DMS53 treated with DMSO at 0.1 percent for 48 hours (cell line): ENCODE measurements around the gene TPX2.
"Not testable (repeated sequence)": the region's sequence is repeated elsewhere in the genome, so short reads cannot be mapped to it uniquely, and the experiment has no call there.

Source experiments
- DNase-seq: peaks from one replicate; lab custom pipeline; 2025; ENCODE audit not compliant: unreplicated experiment; lab: John Stamatoyannopoulos, UW

TPX2 gene

GRCh38 chr20:31718952-31719643 lies 20.0 kb upstream of the TPX2 start:
- no peak for DNase-seq

GRCh38 chr20:31719644-31720485 lies 19.2 kb upstream of the TPX2 start:
- DNase-seq, result peak; percentile 25

DNA sequence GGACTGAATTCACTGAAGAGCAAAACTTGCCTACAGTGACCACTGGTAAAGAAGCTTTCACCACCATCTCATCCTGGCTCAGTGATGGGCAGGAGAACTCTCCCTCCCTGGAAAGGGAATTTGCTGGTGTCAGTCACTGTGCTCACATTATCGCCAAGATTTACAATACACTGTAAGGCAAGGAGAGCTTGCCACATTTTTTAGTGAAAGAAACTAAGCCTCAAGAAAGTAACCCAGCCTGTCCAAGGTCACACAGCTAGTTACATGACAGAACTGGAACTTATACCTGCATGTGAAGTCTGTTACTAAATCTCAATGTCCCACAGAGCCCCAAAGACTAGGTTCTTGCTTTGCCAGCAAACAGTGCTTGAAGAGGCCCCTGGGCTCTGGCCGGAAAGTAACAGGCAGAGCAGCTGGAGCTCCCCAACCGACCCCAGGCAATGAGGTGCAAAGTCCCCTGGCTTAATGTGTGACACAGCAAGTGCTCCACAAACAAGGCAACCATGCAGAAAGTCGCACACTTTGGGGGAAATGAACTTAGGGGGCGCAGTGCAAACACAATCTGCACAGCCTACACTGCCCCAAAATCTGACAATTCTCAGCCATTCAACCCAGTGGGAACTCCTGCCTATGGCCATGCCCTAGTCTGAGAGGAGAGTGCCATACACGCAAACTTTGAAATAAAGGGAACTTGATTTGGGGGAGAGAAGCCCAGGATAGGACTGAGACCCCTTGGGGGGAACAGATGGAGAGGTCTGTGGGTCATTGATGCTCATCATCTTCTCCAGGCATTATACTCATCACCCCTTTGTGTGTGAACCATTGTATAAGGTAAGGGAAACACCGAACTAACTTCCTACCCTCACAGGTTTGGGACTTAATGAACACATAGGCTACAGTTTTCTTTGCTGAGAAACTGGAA lies 18.3 kb upstream of the TPX2 start:
- DNase-seq, result no peak

- no peak for DNase-seq
Measured at GRCh38 chr20:31721408-31722256, 17.5 kb upstream of the TPX2 start.

GRCh38 chr20:31722257-31723068 lies 16.6 kb upstream of the TPX2 start, which contains the start of gene BCL2L1:
BCL2L1 (minus strand) TSS chr20:31722868; CDS start chr20:31722218, 650 bp downstream.
- peak; percentile 68 for DNase-seq

GRCh38 chr20:31723069-31723318 lies 16.1 kb upstream of the TPX2 start:
- no peak for DNase-seq

DNA sequence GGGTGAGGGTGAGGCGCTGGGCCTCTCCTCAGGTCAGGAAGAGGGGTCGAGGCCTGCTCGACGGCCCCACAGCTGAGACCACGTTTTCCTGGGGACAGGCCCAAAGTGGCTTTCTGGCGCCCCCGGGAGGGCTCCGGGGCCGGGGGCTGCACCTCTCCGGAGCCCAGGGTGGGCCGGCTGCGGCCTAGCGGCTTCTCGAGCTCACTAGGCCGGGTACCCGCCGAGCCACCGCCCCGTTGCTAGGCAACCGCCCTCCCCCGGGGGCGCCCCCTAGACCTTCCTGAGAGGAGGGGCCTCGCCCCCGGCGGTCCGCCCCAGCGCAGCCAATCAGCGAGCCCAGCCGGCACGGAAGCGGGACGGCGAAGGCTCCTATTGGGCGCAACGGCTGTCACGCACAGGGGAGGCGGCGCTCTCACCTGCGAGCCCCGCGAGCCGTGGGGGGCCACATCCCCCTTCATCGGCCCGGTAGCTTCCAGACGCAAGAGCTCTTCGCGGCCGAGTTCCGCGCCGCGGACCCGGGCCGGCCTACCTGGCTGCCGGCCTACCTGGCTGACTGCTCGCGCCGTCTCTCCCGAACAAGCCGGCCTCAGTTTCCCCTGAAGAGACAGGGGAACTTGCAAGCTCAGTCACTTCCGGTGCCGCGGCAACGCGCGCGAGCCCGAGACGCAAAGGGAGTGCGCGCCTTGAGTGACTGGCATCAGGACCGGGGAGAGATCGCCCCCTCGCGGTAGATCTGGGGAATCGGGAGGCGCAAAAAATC lies 15.6 kb upstream of the TPX2 start:
- peak; percentile 95 for DNase-seq

DNA sequence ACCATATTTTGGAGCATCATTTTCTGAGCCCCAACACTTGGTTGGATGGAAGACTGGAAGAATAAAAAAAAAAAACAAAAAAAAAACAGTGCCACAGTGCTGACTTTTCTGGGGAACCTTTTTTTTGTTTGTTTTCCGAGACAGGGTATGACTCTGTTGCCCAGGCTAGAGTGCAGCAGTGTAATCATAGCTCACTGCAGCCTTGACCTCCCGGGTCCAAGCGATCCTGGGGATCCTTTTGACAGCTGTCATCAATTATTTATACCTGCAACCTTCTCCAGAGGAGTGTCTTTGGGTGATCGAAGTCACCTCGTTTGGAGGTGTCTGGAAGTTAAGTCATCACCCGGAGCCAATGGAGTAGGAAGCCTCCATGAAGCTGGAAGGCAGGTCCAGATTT lies 7.8 kb upstream of the TPX2 start:
- no peak for DNase-seq

- DNase-seq, result no peak
Measured at GRCh38 chr20:31739550-31739977, 474 bp downstream of the TPX2 start.

- DNase-seq, result no peak
Measured at GRCh38 chr20:31740208-31740607, 1.1 kb downstream of the TPX2 start.

DNA sequence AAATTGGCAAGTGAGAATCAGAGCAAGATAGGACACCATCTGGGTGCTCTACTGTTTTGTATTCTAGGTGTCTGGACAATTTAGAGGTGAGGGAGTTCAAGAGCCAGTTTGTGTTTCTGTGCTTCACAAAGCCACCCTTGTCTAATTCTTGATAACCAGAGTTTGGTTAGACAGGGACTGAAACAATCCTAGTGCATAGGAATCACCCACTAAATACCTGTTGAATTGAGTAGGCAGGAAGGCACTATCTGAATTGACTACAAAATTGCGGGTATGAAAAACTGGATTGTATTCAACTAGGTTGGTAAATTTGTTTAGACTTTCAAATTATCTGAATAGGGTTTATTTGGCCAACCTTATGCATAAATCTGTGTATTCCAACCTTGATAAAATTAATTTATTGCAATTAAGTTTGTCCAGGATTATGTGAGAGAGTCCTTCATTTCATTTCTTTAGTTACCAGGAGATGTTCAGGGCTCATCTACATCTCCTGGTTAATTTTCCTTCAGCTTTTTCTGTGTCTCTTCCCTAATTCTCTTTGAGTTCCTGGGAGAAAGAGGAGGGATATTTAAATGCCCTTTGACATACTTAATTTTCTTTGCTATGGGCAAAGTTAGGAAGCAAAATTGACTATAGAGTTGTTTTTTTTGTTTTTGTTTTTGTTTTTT lies 1.7 kb downstream of the TPX2 start:
- no peak for DNase-seq

- DNase-seq, result no peak
Measured at GRCh38 chr20:31746068-31746878, 7.2 kb downstream of the TPX2 start.

GRCh38 chr20:31747028-31747427 lies 7.9 kb downstream of the TPX2 start:
- not testable (repeated sequence) for DNase-seq

DNA sequence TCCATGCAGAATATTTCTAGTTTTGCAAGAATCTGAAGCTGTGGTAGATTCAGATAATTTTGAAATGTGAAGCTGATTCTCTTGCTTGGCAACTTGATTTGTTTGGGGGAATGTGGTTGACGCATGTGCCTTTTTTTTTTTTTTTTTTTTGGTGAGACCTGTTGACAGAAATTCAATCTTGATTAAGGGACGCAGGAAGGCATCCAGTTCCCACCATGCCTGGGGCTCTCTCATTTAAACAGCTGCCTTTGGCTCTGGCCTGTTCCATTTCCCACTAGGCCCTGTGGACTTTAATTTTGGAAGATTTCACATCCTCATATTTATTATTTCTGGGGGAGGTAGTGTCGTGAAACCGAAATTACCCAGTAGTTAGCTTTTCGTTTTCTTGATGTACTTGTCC lies 8.6 kb downstream of the TPX2 start:
- DNase-seq, result no peak

- DNase-seq, result no peak
Measured at GRCh38 chr20:31749223-31749622, 10.1 kb downstream of the TPX2 start.

GRCh38 chr20:31751126-31751525 lies 12.0 kb downstream of the TPX2 start:
- DNase-seq, result no peak

DNA sequence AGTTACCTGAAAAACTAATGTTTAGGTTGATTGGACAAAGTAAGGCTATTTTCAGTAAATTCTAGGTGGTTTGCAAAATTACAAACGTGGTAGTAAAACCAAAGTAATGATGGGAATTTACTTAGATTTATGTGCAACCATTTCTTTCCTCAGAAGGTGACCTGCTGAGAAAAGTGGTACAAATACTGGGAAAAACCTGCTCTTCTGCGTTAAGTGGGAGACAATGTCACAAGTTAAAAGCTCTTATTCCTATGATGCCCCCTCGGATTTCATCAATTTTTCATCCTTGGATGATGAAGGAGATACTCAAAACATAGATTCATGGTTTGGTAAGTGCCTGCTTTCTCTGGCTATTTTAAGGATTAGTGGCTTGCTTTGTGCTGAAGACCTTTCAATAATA lies 18.2 kb downstream of the TPX2 start:
- no peak for DNase-seq

DNA sequence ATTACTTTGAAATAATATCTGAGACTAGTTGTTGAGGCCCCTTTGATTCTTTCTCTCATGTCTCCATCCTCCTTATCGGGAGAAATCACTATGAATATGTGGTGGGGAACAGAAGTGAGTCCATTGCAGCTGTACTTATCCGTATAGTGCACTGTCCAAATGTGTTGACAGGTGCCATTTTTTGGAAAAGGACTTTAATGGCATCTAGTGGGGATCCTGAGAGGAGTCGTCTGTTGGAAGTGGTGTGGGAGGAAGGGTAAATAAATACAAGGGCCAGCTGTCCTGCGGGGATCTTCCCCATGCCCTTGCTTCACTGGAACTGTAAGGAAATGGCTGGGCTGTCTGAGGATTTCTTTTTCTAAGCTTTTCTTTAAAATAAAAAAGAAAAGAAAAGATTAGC lies 19.4 kb downstream of the TPX2 start:
- no peak for DNase-seq
